GM23338 (cell line): ENCODE results near the gene KCNJ6. TPM values are rescaled to one million over a fixed set of nuclear protein-coding genes. Genes with fewer than 3 reads are reported as not detected.
A peak's percentile ranks its signal among the peaks of the same experiment; 100 is the strongest.

Experiments
- ATAC-seq: fragments of 200-7000 bp; cut with Tn5 transposase; 3 replicates; pipeline ENCODE4 v1.9.1; 2020
- DNase-seq: peaks from one replicate; pipeline ENCODE4 v3.0.0-alpha.2; 2015; ENCODE audit warnings: low spot score
- H2AFZ ChIP-seq: fragments of 200-600 bp; sonication (generic); 2 replicates; pipeline ENCODE4 v1.8.0; 2016; ENCODE audit warnings: antibody characterized with exemption, mild to moderate bottlenecking, moderate library complexity
- H3F3A ChIP-seq: fragments of 200-600 bp; sonication (generic); replicated peaks from 2 replicates; pipeline ENCODE4 v1.8.0; 2017; ENCODE audit warnings: antibody characterized with exemption, mixed run types, low read depth
- H3K27ac ChIP-seq: fragments of 200-600 bp; sonication (generic); 2 replicates; pipeline ENCODE4 v1.6.1; 2016; ENCODE audit warnings: low read depth
- H3K27me3 ChIP-seq: fragments of 200-600 bp; sonication (generic); 2 replicates; pipeline ENCODE4 v1.8.0; 2016; ENCODE audit warnings: mild to moderate bottlenecking, mixed run types, moderate library complexity; ENCODE audit not compliant: insufficient read depth
- H3K36me3 ChIP-seq: fragments of 200-600 bp; sonication (generic); 2 replicates; pipeline ENCODE4 v1.8.0; 2016; ENCODE audit warnings: mild to moderate bottlenecking; ENCODE audit not compliant: insufficient read depth
- H3K4me1 ChIP-seq: fragments of 200-600 bp; sonication (generic); 2 replicates; pipeline ENCODE4 v1.8.0; 2016; ENCODE audit warnings: mild to moderate bottlenecking, moderate library complexity; ENCODE audit not compliant: insufficient read depth
- H3K4me2 ChIP-seq: fragments of 200-600 bp; sonication (generic); 2 replicates; pipeline ENCODE4 v1.7.1; 2017; ENCODE audit warnings: mixed run types
- H3K4me3 ChIP-seq: fragments of 200-600 bp; sonication (generic); 2 replicates; pipeline ENCODE4 v1.6.1; 2016; ENCODE audit warnings: mixed run types
- H3K79me2 ChIP-seq: fragments of 200-600 bp; sonication (generic); replicated peaks from 2 replicates; pipeline ENCODE4 v1.8.0; 2017; ENCODE audit warnings: mild to moderate bottlenecking; ENCODE audit not compliant: insufficient read depth
- H3K9me2 ChIP-seq: fragments of 200-600 bp; sonication (generic); 2 replicates; pipeline ENCODE4 v1.8.0; 2017; ENCODE audit not compliant: insufficient read depth
- H4K20me1 ChIP-seq: fragments of 200-600 bp; sonication (generic); replicated peaks from 2 replicates; pipeline ENCODE4 v1.8.0; 2017; ENCODE audit warnings: mild to moderate bottlenecking; ENCODE audit not compliant: insufficient read depth
- H3K27ac Mint-ChIP-seq: 2 replicates; pipeline ENCODE4 v1.8.0; 2020; ENCODE audit warnings: inconsistent platforms, mild to moderate bottlenecking, moderate library complexity, mixed read lengths
- H3K27me3 Mint-ChIP-seq: 3 replicates; pipeline ENCODE4 v1.8.0; 2022; ENCODE audit warnings: low read depth, mild to moderate bottlenecking, moderate library complexity, mixed read lengths, inconsistent platforms; ENCODE audit not compliant: insufficient read depth, poor library complexity
- H3K36me3 Mint-ChIP-seq: 3 replicates; pipeline ENCODE4 v1.8.0; 2021; ENCODE audit warnings: low read depth, mild to moderate bottlenecking, inconsistent platforms, moderate library complexity, mixed read lengths
- H3K4me1 Mint-ChIP-seq: 3 replicates; pipeline ENCODE4 v1.8.0; 2020; ENCODE audit warnings: mild to moderate bottlenecking, inconsistent platforms, mixed read lengths
- H3K4me3 Mint-ChIP-seq: 3 replicates; pipeline ENCODE4 v1.8.0; 2021; ENCODE audit warnings: moderate library complexity, mild to moderate bottlenecking, inconsistent platforms, mixed read lengths
- H3K9me3 Mint-ChIP-seq: 3 replicates; pipeline ENCODE4 v1.8.0; 2020; ENCODE audit warnings: moderate library complexity, mild to moderate bottlenecking, inconsistent platforms, mixed read lengths
- CREB1 ChIP-seq: fragments of 250-450 bp; sonication (Bioruptor Pico); IDR thresholded peaks from 2 replicates; pipeline ENCODE4 v1.5.0; 2020; ENCODE audit warnings: low read depth, mild to moderate bottlenecking, moderate library complexity
- EZH2 ChIP-seq: fragments of 200-600 bp; sonication (generic); IDR thresholded peaks from one replicate; pipeline ENCODE4 v1.8.0; 2017; ENCODE audit warnings: antibody characterized with exemption, mild to moderate bottlenecking, low read depth; ENCODE audit not compliant: unreplicated experiment
- JUNB ChIP-seq: IDR thresholded peaks from one replicate; pipeline ENCODE4 v1.6.1; 2016; ENCODE audit warnings: antibody characterized with exemption; ENCODE audit not compliant: unreplicated experiment
- NANOG ChIP-seq: IDR thresholded peaks from 2 replicates; pipeline ENCODE4 v1.6.1; 2016; ENCODE audit warnings: antibody characterized with exemption, borderline replicate concordance
- ZNF331 ChIP-seq: fragments of 250-450 bp; sonication (Bioruptor Pico); IDR thresholded peaks from 2 replicates; pipeline ENCODE4 v1.5.0; 2020; ENCODE audit warnings: low read depth, mild to moderate bottlenecking, moderate library complexity
- polyA plus RNA-seq: library from polyadenylated mRNA; unstranded; fragments of >200 nt; fragmentation: Nextera tagmentation; extraction: Ambion mirVana; gene quantifications from 2 replicates; pipeline ENCODE4 v1.2.1, GENCODE V29; 2016
- total RNA-seq: library from RNA; depleted of rRNA; stranded (reverse); fragments of >200 nt; shearing (Covaris generic); gene quantifications from 2 replicates; pipeline ENCODE4 v1.2.3, GENCODE V29; 2014
- TF ChIP-seq, protein P1 (sequence below): fragments of 250-450 bp; sonication (Bioruptor Pico); IDR thresholded peaks from 2 replicates; pipeline ENCODE4 v1.5.0; 2020; ENCODE audit warnings: mild to moderate bottlenecking, moderate library complexity
- TF ChIP-seq, protein P2 (sequence below): IDR thresholded peaks from 2 replicates; pipeline ENCODE4 v1.6.1; 2016; ENCODE audit warnings: antibody characterized with exemption

KCNJ6 gene
- total and polyA plus RNA-seq, 2 experiments from 2014 or later = 0.48 to 0.52 TPM

DNA sequence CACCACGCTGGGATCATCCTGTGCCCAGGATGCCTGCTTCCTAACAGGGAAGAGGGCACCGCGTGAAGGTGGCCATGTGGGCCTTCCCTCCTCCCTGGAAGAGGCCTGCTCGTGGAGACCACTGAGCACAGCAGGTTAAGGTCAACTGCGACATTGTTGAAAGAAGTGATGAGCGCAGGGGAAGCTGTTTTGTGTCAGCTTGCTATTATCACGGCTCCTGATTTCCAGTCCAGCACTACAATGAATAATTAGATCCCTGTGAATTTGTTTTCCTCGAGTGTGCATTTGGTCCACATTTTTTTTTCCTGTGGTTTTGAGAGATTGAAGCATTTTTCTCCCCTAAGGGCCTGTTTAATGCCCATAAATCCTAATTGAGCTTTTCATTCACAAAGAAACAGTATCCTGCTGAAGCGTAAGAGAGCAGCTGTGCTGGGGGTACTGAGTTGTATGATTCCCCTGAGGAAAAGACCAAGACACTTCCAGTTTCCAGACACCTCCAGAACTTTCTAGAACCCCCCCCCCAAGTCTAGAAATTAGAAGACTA lies 204.9 kb downstream of the KCNJ6 start (continued):
- TF ChIP-seq, protein P1, sequence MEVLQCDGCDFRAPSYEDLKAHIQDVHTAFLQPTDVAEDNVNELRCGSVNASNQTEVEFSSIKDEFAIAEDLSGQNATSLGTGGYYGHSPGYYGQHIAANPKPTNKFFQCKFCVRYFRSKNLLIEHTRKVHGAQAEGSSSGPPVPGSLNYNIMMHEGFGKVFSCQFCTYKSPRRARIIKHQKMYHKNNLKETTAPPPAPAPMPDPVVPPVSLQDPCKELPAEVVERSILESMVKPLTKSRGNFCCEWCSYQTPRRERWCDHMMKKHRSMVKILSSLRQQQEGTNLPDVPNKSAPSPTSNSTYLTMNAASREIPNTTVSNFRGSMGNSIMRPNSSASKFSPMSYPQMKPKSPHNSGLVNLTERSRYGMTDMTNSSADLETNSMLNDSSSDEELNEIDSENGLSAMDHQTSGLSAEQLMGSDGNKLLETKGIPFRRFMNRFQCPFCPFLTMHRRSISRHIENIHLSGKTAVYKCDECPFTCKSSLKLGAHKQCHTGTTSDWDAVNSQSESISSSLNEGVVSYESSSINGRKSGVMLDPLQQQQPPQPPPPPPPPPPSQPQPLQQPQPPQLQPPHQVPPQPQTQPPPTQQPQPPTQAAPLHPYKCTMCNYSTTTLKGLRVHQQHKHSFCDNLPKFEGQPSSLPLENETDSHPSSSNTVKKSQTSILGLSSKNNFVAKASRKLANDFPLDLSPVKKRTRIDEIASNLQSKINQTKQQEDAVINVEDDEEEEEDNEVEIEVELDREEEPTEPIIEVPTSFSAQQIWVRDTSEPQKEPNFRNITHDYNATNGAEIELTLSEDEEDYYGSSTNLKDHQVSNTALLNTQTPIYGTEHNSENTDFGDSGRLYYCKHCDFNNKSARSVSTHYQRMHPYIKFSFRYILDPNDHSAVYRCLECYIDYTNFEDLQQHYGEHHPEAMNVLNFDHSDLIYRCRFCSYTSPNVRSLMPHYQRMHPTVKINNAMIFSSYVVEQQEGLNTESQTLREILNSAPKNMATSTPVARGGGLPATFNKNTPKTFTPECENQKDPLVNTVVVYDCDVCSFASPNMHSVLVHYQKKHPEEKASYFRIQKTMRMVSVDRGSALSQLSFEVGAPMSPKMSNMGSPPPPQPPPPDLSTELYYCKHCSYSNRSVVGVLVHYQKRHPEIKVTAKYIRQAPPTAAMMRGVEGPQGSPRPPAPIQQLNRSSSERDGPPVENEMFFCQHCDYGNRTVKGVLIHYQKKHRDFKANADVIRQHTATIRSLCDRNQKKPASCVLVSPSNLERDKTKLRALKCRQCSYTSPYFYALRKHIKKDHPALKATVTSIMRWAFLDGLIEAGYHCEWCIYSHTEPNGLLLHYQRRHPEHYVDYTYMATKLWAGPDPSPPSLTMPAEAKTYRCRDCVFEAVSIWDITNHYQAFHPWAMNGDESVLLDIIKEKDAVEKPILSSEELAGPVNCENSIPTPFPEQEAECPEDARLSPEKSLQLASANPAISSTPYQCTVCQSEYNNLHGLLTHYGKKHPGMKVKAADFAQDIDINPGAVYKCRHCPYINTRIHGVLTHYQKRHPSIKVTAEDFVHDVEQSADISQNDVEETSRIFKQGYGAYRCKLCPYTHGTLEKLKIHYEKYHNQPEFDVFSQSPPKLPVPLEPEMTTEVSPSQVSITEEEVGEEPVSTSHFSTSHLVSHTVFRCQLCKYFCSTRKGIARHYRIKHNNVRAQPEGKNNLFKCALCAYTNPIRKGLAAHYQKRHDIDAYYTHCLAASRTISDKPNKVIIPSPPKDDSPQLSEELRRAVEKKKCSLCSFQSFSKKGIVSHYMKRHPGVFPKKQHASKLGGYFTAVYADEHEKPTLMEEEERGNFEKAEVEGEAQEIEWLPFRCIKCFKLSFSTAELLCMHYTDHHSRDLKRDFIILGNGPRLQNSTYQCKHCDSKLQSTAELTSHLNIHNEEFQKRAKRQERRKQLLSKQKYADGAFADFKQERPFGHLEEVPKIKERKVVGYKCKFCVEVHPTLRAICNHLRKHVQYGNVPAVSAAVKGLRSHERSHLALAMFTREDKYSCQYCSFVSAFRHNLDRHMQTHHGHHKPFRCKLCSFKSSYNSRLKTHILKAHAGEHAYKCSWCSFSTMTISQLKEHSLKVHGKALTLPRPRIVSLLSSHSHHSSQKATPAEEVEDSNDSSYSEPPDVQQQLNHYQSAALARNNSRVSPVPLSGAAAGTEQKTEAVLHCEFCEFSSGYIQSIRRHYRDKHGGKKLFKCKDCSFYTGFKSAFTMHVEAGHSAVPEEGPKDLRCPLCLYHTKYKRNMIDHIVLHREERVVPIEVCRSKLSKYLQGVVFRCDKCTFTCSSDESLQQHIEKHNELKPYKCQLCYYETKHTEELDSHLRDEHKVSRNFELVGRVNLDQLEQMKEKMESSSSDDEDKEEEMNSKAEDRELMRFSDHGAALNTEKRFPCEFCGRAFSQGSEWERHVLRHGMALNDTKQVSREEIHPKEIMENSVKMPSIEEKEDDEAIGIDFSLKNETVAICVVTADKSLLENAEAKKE (CRISPR knock-in tag) = no peak
- no peak for TF ChIP-seq ZNF331 (CRISPR knock-in tag)
- no peak for TF ChIP-seq EZH2
- TF ChIP-seq JUNB = no peak
- TF ChIP-seq, protein P2, sequence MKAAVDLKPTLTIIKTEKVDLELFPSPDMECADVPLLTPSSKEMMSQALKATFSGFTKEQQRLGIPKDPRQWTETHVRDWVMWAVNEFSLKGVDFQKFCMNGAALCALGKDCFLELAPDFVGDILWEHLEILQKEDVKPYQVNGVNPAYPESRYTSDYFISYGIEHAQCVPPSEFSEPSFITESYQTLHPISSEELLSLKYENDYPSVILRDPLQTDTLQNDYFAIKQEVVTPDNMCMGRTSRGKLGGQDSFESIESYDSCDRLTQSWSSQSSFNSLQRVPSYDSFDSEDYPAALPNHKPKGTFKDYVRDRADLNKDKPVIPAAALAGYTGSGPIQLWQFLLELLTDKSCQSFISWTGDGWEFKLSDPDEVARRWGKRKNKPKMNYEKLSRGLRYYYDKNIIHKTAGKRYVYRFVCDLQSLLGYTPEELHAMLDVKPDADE = no peak
- TF ChIP-seq NANOG = no peak

DNA sequence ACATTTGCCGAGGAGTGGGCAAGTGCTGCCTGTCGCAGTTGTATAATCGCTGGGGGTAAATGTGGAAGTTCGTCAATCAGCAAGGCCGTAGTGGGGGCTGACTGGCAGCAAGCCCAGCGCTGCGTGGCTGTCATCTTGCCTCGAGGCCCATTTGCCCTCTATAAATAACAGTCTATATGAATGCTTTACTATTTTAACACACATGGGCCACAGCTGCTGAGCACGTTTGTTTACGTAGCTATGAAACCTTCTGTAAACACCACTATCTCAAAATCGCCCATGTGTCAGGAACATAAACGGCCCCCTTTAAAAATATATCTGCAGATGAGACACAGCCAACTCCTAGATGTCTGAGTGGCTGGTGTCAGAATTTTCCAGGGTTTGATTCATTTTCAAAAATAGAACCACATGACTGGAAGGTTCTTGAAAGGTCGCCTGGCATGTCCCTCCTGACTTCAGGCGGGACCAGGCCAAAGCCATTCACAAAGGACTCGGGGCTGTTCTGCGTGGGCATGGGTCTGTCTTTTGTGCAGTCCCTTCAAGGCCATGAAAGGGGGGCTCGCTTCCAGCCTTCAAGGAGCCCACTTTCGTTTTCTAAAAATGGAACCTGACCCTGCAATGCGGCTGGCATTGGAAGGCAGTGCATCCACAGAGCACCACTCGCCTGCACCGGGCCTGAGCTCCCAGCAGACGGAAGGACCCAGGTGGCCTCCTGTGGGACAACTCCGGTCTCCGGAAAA lies 205.5 kb downstream of the KCNJ6 start:
- H3K36me3 ChIP-seq = no peaks in the 10 kb centered on the region
- no peak overlapping the region for H3K4me3 ChIP-seq
- no peaks in the 10 kb centered on the region for H3K79me2 ChIP-seq
- no peaks in the 10 kb centered on the region for H3F3A ChIP-seq
- Mint-ChIP-seq H3K4me3 (no peak overlapping the region), H3K27ac (no peak overlapping the region), H3K27me3 (no peaks in the 10 kb centered on the region), H3K36me3 (no peaks in the 10 kb centered on the region), H3K4me1 (peaks cover 4% of the 10 kb centered on the region; the same call in 2 of the 3 replicates), H3K9me3 (no peaks in the 10 kb centered on the region)
- no peaks in the 10 kb centered on the region for H4K20me1 ChIP-seq
- DNase-seq = no peak
- H3K4me1 ChIP-seq = no peaks in the 10 kb centered on the region
- 0 out of 2 replicates have a peak overlapping the region, but pooled peaks have one; percentile 26 for H2AFZ ChIP-seq
- ATAC-seq = no peak
- H3K27me3 ChIP-seq = no peaks in the 10 kb centered on the region
- H3K9me2 ChIP-seq = 0 out of 2 replicates have a peak, but pooled peaks cover 8% of the 10 kb centered on the region
- no peak overlapping the region for H3K27ac ChIP-seq
- H3K4me2 ChIP-seq = no peak overlapping the region
- TF ChIP-seq CREB1 (CRISPR knock-in tag) (no peak), JUNB (no peak), NANOG (no peak)
- TF ChIP-seq, protein P1 (CRISPR knock-in tag) = no peak
